ENCODE results near the gene THAP6.
"Not testable (repeated sequence)": the region's sequence is repeated elsewhere in the genome, so short reads cannot be mapped to it uniquely, and the experiment has no call there.

The THAP6 gene

DNA sequence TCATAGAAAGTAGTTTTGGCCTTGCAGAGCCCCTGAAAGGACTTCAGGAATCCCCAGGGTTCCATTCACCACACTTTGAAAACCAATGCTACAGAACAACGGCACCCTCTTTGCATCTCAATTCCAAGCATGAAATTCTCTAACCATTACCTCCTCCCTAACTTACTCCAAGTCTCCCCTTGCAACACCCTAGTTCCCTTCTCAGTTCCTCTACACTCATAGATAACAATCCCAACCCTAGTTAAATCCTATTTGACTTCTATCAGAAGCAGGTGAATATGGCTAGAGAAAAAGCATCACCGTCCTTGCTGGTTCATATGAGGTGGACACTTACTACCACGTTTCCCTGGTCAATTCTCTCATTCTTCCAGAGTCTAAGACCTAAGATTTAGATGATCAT lies 2.4 kb upstream of the THAP6 start:
- H3K27ac ChIP-seq: no peak overlapping the region
- TF ChIP-seq ZFX (IDR thresholded peaks at IDR 0.05; ENCODE audit: borderline replicate concordance) (no peak), CTCF (IDR thresholded peaks at IDR 0.05) (no peak)

DNA sequence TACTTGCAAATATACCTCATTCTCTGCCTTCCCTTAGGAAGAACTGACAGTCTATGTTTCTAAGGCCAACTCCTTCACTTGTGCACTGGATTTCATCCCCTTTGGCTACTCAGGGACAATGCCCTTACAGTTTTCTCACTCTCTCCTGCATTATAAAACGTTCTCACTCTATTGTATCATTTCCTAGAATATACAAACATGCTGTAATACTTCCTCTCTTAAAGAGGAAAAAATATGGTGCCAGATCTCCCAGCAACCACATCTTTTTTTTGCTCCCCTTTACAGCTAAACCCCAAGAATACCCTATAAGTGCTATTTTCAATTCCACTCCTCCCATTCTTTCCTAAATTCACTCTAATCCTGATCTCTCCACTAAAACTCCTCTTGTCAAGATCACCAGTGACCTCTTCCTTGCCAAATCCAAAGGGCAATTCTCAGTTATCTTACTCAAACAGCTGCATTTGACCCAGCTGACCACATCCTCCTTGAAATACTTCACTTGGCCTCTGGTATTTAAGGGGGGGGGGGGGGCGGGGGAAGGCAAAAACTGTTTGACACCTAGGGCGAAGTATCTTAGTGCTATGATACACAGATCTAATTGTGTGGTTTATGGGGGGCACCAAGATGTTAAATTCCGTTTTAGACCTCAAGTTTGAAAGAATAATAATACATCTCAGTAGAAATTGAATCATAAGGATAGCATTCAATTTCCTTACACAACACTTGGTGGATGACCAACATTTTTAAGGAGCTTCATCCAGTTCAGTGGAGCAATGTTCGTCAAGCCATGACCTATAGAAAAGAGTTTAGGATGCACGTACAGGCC lies 1.7 kb upstream of the THAP6 start:
- H3K27ac ChIP-seq: no peak overlapping the region; the same call in 1 of the 2 replicates
- no peak for TF ChIP-seq CTCF (IDR thresholded peaks at IDR 0.05)
- no peak for TF ChIP-seq ZFX (IDR thresholded peaks at IDR 0.05; ENCODE audit: borderline replicate concordance)

- TF ChIP-seq ZFX (IDR thresholded peaks at IDR 0.05; ENCODE audit: borderline replicate concordance) (no peak), CTCF (IDR thresholded peaks at IDR 0.05) (no peak)
- H3K27ac ChIP-seq: peak overlapping the region; percentile 94
Observed at GRCh38 chr4:75513526-75514130, 645 bp upstream of the THAP6 start.

- H3K27ac ChIP-seq: peak overlapping the region; percentile 94
- no peak for TF ChIP-seq CTCF (IDR thresholded peaks at IDR 0.05)
- no peak for TF ChIP-seq ZFX (IDR thresholded peaks at IDR 0.05; ENCODE audit: borderline replicate concordance)
Observed at GRCh38 chr4:75514949-75515612, 808 bp downstream of the THAP6 start.

- peak overlapping the region; percentile 94; the same call in 1 of the 2 replicates for H3K27ac ChIP-seq
- TF ChIP-seq ZFX (IDR thresholded peaks at IDR 0.05; ENCODE audit: borderline replicate concordance): no peak
- TF ChIP-seq CTCF (IDR thresholded peaks at IDR 0.05): no peak
Observed at GRCh38 chr4:75516144-75516543, 1.9 kb downstream of the THAP6 start.

- not testable (repeated sequence) for H3K27ac ChIP-seq
Observed at GRCh38 chr4:75519452-75519851, 5.2 kb downstream of the THAP6 start.

GRCh38 chr4:75525086-75525485 lies 10.8 kb downstream of the THAP6 start:
- no peak overlapping the region for H3K27ac ChIP-seq
- TF ChIP-seq CTCF (IDR thresholded peaks at IDR 0.05): no peak
- no peak for TF ChIP-seq ZFX (IDR thresholded peaks at IDR 0.05; ENCODE audit: borderline replicate concordance)
